Activated CD4-positive, alpha-beta T cell treated with anti-CD3 and anti-CD28 coated beads, Interleukin-2, Interleukin-6, amounts not matched to agents 100 ng/mL and 50 ng/mL, durations not matched to agents 16 hours and 8 hours (primary cell): ENCODE data around the gene PAM.
A peak's percentile ranks its signal among the peaks of the same experiment; 100 is the strongest.

Experiments
- DNase-seq: peaks from one replicate; pipeline ENCODE4 v3.0.0-alpha.2; 2020

Gene PAM

DNA sequence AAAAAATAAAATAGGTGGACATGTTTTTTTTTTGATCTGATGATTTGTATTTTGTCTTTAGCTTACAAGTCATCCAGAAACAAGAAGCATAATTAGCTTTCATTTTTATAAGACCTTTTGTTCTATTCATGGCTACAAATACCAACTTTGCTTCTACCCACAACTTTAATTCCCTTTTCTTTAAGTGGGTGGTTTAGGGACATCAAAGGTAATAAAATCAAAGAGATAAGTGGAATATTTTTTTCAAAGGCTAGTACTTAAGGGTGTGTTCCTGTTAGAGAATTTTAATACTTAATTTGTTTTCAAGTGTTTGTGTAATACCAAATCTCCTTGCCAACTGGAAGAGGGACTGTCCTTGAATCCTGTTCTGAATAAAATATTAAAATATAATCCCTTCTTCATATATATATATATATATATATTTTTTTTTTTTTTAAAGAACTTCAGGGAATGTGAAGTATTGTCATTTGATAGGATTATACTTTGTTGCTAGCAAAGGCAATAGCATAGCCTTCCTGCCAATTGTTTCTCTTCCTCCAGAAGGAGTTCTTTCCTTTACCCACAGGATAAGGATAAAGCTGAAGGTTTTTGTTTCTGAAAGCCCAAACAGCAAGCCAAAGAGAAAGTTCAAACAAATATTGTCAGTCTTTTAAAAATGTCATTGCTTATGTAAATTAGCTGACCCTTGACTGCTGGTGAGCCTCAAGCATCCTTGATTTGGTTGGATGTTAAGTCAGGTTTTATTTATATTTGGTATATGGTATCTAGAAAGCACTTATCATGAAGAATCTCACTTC, 108.9 kb downstream of the PAM start:
- DNase-seq, result no peak

DNA sequence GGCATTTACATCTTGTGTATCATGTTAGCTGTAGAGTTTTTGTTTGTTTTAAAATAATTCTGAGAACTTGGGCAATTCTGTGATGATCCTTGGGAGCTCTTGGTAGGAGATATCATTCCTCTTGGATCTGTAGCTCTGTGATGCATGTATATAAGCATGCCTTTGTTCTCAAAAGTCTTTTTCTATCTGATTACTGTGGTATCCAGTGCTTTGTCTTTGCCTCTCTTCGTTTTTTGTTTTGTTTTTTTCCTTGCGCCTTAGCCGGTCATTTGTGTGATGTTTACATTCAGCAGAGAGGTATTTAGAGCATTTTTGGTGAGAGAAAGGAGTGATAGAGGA, 110.0 kb downstream of the PAM start:
- no peak for DNase-seq

DNA sequence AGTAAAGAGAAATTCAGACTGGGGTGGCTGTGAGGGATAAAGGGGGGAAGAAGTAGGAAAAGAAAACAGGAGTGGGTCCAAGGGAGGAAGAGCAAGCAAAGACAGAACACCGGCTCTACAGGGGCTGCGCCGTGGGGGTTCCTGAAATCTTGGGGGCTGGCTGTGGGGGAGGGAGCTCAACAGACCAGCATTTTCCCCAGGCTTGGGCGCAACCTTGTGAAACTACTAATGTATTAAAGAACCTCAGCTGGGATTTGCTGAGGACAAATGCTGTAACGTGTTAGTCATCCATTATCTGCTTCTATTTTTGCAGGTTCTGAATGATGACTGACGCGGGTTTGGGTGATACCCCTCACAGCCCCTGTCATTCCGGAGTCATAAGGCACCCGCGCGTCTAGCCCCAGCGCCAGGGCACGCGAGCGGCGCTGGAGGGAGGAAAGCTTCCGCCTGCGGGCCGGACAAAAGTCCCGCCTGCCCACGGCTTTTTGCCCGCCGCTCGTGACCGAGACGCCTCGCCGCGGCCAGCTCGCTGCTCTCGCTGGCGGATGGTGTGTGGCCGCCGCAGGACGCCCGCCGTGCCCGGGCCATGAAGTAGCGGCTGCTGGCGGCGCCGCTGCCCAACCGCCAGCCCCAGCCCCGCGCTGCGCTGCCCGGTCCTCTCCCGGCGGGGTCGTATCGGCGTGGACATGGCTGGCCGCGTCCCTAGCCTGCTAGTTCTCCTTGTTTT, 110.6 kb downstream of the PAM start:
- DNase-seq, result peak; percentile 47

DNA sequence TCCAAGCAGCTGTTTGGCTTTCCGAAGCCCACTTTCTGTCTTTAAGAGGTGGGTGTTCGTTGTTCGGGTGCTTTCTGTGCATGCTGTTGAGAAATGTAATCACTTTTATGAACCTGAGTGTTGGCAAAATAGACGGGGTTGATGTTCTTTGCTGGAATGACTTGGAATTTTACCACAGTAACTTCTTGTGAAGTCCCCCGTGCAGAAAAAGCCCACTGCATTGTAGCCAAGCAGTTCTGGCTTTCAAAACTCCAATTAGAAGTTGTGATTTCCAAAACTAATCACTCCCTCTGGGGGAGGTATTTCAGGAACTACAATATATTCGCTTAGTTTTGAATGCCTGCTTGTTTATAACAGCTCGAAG, 111.1 kb downstream of the PAM start:
- DNase-seq, result no peak

DNA sequence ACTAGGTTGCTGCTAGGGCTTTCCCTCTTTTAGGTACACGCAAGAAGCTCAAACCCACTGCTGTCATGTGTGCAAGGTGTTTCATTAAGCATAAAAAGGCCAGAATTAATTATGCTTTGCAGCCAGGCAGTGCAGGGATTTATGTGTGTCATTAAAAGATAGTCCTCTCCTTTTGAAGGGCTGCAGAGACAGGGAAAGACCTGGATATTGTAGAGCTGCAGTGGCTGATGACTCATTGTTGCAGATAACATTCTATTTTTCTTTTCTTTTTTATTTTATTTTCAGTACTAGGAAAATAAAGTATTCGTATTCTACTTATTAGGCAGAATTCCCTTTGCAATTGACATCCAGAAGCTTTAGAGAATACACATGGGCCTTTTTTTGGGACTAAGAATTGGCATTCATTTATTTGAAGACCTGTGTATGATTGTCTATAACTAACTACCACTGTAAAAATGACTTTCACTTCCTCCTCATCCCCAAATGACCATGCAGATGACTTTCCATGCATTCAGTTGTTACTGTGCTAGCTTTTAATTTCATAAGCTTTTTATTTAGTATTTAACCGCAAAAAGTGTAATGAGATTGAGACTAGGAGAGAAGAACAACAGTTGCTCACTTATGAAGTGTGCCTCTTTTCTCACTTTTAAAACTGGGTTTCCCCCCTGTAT, 113.0 kb downstream of the PAM start:
- DNase-seq, result no peak

DNA sequence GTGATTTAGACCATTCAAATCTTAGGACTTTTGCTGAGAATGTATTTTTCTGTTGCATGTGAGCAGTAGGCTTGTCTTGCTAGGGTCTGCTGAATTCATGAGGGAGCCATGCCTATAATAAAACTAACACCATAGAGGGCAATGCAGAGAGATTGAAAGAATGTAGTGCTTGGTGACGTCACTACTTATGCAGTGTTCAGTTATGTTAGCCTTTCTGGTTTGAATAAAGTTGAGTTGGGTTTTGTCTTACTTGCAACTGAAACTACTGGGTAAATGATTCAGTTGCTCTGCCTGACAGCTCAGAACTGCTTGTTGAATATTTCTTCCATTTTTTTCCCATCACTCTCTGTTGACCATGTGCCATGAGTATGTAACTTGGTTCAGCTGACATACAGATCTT, 114.1 kb downstream of the PAM start:
- DNase-seq, result no peak

- DNase-seq, result no peak
Measured at GRCh38 chr5:102873379-102873932, 118.4 kb downstream of the PAM start.

GRCh38 chr5:102874054-102874453, 118.9 kb downstream of the PAM start:
- DNase-seq, result no peak

DNA sequence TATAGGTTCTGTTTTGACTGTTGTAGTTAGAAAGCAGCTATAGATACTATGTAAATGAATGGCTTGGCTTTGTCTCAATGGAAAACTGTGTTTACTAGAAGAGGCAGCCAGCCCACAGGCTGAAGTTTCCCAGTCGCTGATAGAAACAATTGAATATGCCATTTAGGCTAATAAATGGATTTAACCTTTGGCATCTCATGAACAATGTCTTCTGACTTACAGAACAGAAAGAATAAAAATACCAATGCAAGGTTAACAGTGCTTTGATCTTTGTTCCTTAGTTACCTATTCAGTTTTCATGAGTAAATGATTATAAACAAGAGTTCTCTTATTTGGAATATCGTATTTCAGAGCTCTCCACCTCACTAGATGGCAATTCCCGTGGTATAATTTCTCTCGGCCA, 120.6 kb downstream of the PAM start:
- DNase-seq, result no peak

DNA sequence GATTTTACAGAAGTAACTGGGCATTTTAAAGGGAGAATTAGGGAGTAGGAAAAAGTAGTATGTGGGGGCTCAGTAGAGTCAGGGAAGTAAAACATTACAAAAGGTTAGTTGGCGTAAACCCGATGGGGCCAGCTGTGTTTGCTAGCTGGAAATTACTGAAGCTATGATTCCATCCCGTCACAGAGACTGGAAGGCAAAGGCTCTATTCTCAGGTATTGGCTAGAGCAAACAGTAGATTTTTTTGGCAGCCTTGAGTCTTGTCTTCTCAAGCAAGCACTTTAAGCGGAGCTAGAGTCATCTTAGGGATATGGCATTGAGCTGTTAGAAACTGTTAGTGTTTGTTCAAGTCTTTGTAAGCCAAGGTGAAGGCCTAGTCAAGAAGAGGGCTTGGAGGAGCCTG, 121.5 kb downstream of the PAM start:
- no peak for DNase-seq

- no peak for DNase-seq
Measured at GRCh38 chr5:102879741-102880140, 124.6 kb downstream of the PAM start.

- no peak for DNase-seq
Measured at GRCh38 chr5:102886586-102886985, 131.5 kb downstream of the PAM start.

DNA sequence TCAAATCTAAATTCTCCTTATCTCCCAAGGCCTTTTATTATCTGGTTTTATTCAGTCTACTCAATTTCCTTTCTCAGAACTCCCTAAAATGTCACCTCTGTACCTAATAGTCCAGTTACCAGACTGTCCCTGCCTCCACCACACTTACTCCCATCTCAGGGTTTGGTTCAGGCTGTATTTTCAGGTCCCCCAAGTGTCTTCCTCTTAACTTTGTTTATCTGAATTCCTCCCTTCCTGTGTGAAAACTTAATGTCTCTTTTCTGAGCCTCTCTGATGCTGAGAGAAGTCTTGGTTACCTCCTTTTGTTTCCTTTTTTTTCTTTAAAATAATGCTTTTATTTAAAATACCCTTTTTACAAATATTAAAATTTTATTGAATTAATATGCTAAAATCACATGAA, 133.4 kb downstream of the PAM start:
- DNase-seq, result no peak

DNA sequence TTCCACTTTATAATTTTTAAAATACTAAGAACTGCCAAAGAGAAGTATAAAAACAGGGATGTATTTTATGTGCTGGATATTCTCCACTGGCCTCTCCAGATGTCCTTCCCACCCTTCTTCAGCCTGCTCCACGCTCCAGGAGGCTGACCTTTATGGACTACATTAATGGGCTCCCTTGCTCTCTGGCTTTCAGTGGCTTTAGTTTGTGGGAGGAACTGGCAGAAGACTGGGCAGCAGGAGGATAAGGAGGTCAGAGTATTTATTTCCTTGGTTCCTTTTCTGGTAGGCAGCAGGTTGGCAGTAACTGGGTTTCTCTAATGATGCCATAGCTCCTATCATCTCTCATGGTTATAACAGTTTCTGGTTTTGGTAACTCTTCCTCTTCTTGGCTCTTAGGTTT, 133.9 kb downstream of the PAM start:
- no peak for DNase-seq

DNA sequence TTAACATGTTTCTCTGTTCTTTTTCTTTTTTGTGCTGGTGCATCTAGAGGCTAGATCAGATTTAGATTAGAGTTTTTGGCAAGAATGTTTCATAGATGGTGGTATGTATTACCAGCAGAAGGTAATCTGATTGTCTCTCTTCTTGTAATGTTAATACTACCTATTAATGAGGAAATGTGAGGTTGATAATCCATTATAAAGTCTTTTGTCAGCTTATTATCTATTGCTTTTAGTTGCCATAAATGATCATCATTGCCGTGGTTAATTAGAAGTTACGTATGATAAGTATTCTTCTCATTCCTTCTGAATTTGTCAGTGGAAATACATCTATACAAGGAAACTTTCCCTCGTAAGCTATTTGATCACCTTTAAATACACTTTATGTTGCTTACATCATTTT, 135.0 kb downstream of the PAM start:
- DNase-seq, result no peak

DNA sequence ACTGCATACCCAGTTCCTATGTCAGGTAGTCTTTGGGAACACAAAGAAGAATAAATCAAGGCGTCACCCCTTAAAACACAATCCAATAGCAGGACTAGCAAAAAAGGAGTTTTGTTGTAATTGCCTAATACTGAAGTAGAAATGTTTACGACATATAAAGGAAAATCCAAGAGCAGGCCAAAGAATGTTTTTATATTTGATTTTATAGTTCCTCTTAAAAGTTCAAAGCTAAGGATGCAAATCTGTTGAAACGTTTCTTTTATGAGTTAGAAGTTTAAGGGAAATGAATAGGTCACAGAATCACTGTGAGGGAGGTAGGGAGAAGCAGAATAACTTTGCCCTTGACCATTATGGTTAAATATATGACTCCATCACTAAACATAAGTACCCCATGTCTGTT, 136.1 kb downstream of the PAM start:
- no peak for DNase-seq

GRCh38 chr5:102893942-102894341, 138.8 kb downstream of the PAM start:
- no peak for DNase-seq

- DNase-seq, result no peak
Measured at GRCh38 chr5:102895234-102895633, 140.1 kb downstream of the PAM start.

GRCh38 chr5:102895976-102896375, 140.9 kb downstream of the PAM start:
- no peak for DNase-seq

DNA sequence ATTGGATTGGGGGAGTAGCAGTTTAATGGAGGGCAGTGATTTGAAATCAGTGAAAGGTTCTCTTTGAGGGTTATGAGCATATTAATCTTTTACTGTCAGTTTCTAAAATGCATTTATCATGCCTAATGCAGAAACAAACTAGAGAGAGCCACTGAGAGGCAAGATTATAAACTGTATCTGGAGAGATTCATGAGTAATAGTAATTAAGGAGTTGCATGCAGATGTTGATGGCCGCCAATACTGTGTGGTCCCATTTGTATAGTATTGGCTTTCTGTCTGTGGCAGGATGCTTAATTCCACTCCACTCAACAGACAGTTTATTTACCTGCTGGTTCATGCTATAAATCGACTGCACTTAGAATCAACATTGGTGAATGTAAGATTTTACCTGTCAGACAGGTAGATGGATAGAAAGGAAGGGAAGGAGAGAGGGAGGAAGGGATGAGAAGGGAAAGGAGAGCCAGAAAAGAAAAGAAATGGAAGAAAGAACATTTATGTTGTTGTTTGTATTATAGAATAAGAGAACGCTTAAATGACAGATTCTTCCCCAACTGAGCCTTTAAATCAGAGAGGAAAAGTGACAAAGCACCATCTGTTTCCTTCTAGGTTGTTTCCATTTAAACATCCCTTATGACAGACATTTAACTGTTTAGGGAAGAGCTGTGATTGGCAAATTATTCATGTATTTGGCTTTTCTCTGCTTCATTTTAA, 146.5 kb downstream of the PAM start:
- no peak for DNase-seq

DNA sequence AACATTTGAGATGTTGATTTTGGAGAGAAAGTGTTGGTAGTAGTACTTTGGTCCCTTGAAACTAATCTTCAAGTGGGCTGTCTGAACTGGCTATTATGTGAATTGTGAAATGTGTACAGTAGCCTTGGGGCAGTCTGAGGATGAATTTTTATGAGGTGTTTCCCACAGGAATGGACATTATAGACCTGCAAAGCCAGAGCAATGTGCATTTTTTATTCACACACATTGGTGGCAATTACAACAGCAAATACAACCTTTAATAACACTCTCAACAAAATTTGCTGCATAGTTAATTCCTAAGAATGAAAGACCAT, 147.0 kb downstream of the PAM start:
- DNase-seq, result no peak

DNA sequence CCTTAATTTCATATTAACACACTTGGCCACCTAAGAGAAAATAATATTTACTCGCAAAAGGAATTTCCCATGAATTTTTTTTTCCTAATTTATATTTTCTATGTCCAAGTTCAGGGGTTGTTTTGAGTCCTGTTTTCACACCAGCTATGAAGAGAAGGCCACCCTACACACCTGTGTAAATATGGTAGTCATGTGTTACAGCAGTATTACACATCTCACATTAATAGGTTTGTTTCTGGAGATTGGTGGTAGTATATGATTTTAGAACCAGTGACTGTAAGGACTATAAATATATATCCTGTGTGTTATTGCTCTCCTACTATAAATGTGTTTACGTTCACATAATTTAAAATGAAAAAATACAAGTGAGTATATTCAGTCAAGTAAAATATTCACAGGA, 147.5 kb downstream of the PAM start:
- no peak for DNase-seq

- no peak for DNase-seq
Measured at GRCh38 chr5:102903074-102903871, 148.2 kb downstream of the PAM start.
